ENCODE measurements around the gene MOGAT1. TPM values are rescaled to one million over a fixed set of nuclear protein-coding genes. Genes with fewer than 3 reads are reported as not detected.

MOGAT1 gene
- total and polyA plus RNA-seq, 2 of the 13 experiments (the other 11 are each of a cell fraction or from before 2014, with no cell fraction given), result 0.98 to 4.3 TPM

DNA sequence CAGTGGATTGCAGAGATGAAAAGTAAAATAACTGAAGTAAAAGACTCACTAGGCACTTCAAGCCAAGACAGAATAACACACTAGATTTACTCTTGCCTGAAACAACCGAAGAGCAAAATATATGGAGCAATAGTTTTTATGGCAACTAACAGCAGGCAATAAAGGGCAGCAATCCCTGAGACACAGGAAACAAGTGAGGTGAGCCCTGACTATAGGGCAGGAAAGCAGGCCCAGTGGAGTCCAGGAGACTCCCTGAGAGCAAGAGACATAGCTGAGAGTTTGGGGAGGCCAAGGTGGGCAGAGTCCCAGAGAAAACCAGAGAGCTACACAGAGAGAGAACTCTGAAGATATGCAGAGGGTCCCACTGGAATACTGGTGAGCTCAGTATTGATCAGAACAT is 34.4 kb upstream of the MOGAT1 start:
- in situ Hi-C loops (cut with HindIII; ENCODE audit: extremely low pct_ligation_motif_present, low pct_unique_long_range_greater_than_20kb), result no loop called here
- ChIA-PET POLR2A (no interaction called here), CTCF (ENCODE audit: low intra/inter-chr PET ratio, low total read pairs) (no interaction called here)
- no peak for TF ChIP-seq CC2D1A (CRISPR knock-in tag; IDR thresholded peaks at IDR 0.05)
- no peak for FAIRE-seq
- no peaks in the 10 kb centered on the region for H3K27me3 ChIP-seq (ENCODE audit: control insufficient read depth in 1 of 2, insufficient read depth in 2 of 2, low read length in 2 of 2)
- H3K79me2 ChIP-seq (ENCODE audit: insufficient read depth, low read length), result no peaks in the 10 kb centered on the region
- ATAC-seq, result no peak
- H3K36me3 ChIP-seq (replicated peaks in 1 of 2; ENCODE audit: control insufficient read depth in 1 of 2, insufficient read depth in 2 of 2, low read length in 2 of 2), result peaks cover 24 to 68% of the 10 kb centered on the region in 2 experiments
- H3K4me2 ChIP-seq (ENCODE audit: low read depth, low read length), result no peak overlapping the region
- H4K20me1 ChIP-seq (ENCODE audit: insufficient read depth, low read length), result no peaks in the 10 kb centered on the region
- no peak overlapping the region for H3K9ac ChIP-seq (ENCODE audit: insufficient read depth, low read depth, low read length)
- H3K4me3 ChIP-seq (replicated peaks in 1 of 3; ENCODE audit: insufficient read depth in 1 of 3, low read depth in 2 of 3, low read length in 3 of 3), result no peak overlapping the region
- no peak overlapping the region for H3K27ac ChIP-seq (ENCODE audit: extremely low read length, insufficient read depth, low read length)
- H3K4me1 ChIP-seq (ENCODE audit: insufficient read depth, low read length), result no peaks in the 10 kb centered on the region
- H2AFZ ChIP-seq (ENCODE audit: low read length), result no peak overlapping the region
- no TSS peak for BruUV-seq (replicated peaks)
- no peaks in the 10 kb centered on the region for H3K9me3 ChIP-seq (ENCODE audit: low read length)
- intact Hi-C loops (cut with micrococcal nuclease; ENCODE audit: unreplicated experiment), result no loop called here
- no peak for DNase-seq (ENCODE audit: low spot score)
- 97% methylated on average over 1 of the region's 1 CpG for WGBS (ENCODE audit: low lambda C conversion rate)

DNA sequence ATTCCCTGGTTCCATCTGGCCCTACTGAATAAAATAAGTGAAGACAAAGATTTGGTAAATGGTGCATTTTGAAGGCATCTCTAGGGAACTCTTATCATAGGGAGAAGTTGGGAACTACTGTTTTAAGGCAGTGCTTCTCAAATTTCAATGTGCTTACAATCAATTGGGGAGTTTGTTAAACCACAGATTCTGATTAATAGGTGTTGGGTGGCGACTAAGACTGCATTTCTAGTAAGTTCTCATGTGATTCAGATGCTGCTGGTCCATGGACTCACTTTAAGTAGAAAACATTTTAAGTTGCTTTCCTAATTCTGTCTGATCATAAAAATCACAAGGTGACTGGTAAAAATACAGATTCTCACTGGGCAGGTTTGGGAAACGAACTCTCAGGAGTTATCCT is 30.1 kb upstream of the MOGAT1 start:
- Histone ChIP-seq H3K79me2 (ENCODE audit: insufficient read depth, low read length) (no peaks in the 10 kb centered on the region), H4K20me1 (ENCODE audit: insufficient read depth, low read length) (no peaks in the 10 kb centered on the region), H3K36me3 (replicated peaks in 1 of 2; ENCODE audit: control insufficient read depth in 1 of 2, insufficient read depth in 2 of 2, low read length in 2 of 2) (peaks cover 15 to 62% of the 10 kb centered on the region in 2 experiments), H3K4me2 (ENCODE audit: low read depth, low read length) (no peak overlapping the region), H3K4me3 (replicated peaks in 1 of 3; ENCODE audit: insufficient read depth in 1 of 3, low read depth in 2 of 3, low read length in 3 of 3) (no peak overlapping the region), H2AFZ (ENCODE audit: low read length) (no peak overlapping the region), H3K27ac (ENCODE audit: extremely low read length, insufficient read depth, low read length) (no peak overlapping the region), H3K9ac (ENCODE audit: insufficient read depth, low read depth, low read length) (no peak overlapping the region), H3K27me3 (ENCODE audit: control insufficient read depth in 1 of 2, insufficient read depth in 2 of 2, low read length in 2 of 2) (no peaks in the 10 kb centered on the region), H3K4me1 (ENCODE audit: insufficient read depth, low read length) (no peaks in the 10 kb centered on the region), H3K9me3 (ENCODE audit: low read length) (no peaks in the 10 kb centered on the region)
- DNase-seq (ENCODE audit: low spot score) (no peak), ATAC-seq (no peak), FAIRE-seq (no peak)
- TF ChIP-seq CBX1 (IDR thresholded peaks at IDR 0.05; ENCODE audit: low read depth) (no peak), HMG20B (CRISPR knock-in tag; conservative IDR thresholded peaks at IDR 0.05) (no peak), NCOR1 (IDR thresholded peaks at IDR 0.05; ENCODE audit: borderline replicate concordance, low read length) (no peak), ZNF317 (CRISPR knock-in tag; IDR thresholded peaks at IDR 0.05) (no peak), PHB2 (IDR thresholded peaks at IDR 0.05; ENCODE audit: partially characterized antibody) (no peak), RNF2 (conservative IDR thresholded peaks at IDR 0.05; ENCODE audit: low read depth) (no peak), CBX2 (IDR thresholded peaks at IDR 0.05; ENCODE audit: low read depth, low read length) (no peak), CBX2 (CRISPR knock-in tag; IDR thresholded peaks at IDR 0.05; ENCODE audit: low read depth) (no peak), ZZZ3 (CRISPR knock-in tag; IDR thresholded peaks at IDR 0.05; ENCODE audit: borderline replicate concordance) (no peak), HDAC6 (IDR thresholded peaks at IDR 0.05; ENCODE audit: low read depth, low read length) (no peak), TP53 (CRISPR knock-in tag; conservative IDR thresholded peaks at IDR 0.05) (no peak), IKZF1 (IDR thresholded peaks at IDR 0.05) (no peak), EHMT2 (IDR thresholded peaks at IDR 0.05; ENCODE audit: borderline replicate concordance, low read depth, low read length) (no peak)
- TF ChIP-seq, protein P1, sequence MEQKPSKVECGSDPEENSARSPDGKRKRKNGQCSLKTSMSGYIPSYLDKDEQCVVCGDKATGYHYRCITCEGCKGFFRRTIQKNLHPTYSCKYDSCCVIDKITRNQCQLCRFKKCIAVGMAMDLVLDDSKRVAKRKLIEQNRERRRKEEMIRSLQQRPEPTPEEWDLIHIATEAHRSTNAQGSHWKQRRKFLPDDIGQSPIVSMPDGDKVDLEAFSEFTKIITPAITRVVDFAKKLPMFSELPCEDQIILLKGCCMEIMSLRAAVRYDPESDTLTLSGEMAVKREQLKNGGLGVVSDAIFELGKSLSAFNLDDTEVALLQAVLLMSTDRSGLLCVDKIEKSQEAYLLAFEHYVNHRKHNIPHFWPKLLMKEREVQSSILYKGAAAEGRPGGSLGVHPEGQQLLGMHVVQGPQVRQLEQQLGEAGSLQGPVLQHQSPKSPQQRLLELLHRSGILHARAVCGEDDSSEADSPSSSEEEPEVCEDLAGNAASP (CRISPR knock-in tag; IDR thresholded peaks at IDR 0.05; ENCODE audit: borderline replicate concordance), result no peak
- TF ChIP-seq, protein P2, sequence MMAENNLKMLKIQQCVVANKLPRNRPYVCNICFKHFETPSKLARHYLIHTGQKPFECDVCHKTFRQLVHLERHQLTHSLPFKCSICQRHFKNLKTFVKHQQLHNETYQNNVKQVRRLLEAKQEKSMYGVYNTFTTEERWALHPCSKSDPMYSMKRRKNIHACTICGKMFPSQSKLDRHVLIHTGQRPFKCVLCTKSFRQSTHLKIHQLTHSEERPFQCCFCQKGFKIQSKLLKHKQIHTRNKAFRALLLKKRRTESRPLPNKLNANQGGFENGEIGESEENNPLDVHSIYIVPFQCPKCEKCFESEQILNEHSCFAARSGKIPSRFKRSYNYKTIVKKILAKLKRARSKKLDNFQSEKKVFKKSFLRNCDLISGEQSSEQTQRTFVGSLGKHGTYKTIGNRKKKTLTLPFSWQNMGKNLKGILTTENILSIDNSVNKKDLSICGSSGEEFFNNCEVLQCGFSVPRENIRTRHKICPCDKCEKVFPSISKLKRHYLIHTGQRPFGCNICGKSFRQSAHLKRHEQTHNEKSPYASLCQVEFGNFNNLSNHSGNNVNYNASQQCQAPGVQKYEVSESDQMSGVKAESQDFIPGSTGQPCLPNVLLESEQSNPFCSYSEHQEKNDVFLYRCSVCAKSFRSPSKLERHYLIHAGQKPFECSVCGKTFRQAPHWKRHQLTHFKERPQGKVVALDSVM (CRISPR knock-in tag; IDR thresholded peaks at IDR 0.05), result no peak
- TF ChIP-seq, protein P3, sequence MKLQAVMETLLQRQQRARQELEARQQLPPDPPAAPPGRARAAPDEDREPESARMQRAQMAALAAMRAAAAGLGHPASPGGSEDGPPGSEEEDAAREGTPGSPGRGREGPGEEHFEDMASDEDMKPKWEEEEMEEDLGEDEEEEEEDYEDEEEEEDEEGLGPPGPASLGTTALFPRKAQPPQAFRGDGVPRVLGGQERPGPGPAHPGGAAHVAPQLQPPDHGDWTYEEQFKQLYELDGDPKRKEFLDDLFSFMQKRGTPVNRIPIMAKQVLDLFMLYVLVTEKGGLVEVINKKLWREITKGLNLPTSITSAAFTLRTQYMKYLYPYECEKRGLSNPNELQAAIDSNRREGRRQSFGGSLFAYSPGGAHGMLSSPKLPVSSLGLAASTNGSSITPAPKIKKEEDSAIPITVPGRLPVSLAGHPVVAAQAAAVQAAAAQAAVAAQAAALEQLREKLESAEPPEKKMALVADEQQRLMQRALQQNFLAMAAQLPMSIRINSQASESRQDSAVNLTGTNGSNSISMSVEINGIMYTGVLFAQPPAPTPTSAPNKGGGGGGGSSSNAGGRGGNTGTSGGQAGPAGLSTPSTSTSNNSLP (IDR thresholded peaks at IDR 0.05; ENCODE audit: low read depth, low read length), result no peak
- WGBS (ENCODE audit: low lambda C conversion rate), result 94% methylated on average over 2 of the region's 2 CpGs
- no TSS peak for BruUV-seq (replicated peaks)
- POLR2A ChIA-PET, result no interaction called here
- in situ Hi-C loops (cut with HindIII; ENCODE audit: extremely low pct_ligation_motif_present, low pct_unique_long_range_greater_than_20kb), result no loop called here
- CTCF ChIA-PET (ENCODE audit: low intra/inter-chr PET ratio, low total read pairs), result no interaction called here
- intact Hi-C loops (cut with micrococcal nuclease; ENCODE audit: unreplicated experiment), result no loop called here

All from HepG2 (cell line).